HG02763 (cell line): ENCODE measurements around the gene SLC9C1.
A peak's percentile ranks its signal among the peaks of the same experiment; 100 is the strongest.

ENCODE experiments used
- ATAC-seq: cut with Tn5 transposase; IDR thresholded peaks from one replicate; pipeline ENCODE4 v1.9.1; 2021; ENCODE audit warnings: mild to moderate bottlenecking, moderate library complexity; ENCODE audit not compliant: unreplicated experiment

SLC9C1 gene

DNA sequence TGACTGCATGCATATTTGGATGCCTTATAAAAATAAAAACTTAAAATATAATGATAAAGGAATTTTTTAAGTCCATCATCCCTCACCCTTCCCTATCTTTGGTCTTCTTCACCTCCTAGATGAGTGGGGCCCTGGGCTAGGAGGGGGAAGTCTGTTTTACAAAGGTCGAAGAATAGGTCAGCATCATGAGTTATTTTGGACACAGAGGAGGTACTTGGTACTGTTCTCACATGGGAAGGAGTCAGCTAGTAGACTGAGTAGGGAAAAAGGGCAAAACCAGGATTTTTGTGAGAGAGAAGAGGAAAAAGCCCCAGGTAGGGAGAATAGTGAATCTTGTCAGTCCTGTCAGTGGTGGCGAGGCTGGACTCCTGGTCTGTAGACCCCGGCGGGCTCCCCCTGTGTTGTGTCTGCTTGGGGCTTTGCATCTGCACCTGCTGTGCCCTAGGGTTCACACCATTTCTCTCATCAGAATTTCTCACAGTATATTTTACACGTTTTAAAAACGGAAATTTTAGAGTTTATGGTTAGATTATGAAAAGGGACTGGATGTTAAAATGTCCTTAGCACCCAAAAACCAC lies 178.1 kb downstream of the SLC9C1 start:
- no peak for ATAC-seq

DNA sequence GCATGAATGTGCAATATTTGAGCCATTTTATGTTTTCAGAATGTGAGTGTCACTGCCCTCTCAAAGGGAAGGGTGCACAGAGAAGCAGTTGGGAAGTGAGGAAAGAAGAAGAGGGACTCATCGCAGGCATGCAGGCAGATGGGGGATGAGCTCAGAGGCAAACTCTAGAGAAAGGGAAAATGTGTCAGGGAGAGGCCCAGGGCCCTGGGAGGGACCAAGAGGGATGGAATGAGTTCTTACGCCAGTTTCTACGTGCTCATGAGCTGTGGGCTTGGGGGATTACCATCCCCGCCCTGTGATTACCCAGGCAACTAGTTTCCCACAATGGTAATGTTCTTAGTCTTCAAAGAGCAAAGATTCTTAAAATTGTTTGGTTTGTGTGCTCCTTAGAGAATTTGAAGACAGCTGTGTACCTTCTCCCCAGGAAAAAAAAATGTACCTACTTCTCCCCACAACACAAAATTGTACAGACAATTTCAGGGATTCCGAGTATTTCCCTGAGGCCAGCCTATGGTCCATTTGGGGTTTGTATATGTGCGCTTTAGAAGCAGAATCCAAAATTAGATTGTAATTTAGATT lies 178.8 kb downstream of the SLC9C1 start:
- ATAC-seq, result no peak

DNA sequence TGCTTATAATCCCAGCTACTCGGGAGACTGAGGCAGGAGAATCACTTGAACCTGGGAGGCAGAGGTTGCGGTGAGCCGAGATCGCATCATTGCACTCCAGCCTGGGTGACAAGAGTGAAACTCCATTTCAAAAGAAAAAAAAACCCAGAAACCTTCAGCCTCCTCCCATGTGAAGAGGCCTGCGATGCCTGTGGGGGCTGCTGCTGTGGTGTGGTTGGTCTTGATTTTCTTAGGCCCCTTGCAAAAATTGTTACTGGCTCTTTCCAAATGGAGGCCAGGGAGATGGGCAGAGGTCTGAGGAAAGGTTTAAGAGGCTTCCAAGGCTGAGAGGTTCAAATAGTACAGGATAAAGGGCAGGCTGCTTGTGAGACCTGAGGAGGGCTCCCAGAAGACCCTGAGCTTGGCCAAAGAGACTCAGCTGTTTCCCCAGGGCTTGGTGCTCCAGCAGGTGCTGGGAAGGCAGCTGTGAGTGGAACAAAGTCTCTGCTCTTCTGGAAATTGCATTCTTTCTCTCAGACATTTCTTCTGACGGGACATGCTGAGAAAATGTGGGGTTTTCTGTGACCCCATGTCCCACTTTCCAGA lies 179.3 kb downstream of the SLC9C1 start:
- peak; percentile 20 for ATAC-seq

DNA sequence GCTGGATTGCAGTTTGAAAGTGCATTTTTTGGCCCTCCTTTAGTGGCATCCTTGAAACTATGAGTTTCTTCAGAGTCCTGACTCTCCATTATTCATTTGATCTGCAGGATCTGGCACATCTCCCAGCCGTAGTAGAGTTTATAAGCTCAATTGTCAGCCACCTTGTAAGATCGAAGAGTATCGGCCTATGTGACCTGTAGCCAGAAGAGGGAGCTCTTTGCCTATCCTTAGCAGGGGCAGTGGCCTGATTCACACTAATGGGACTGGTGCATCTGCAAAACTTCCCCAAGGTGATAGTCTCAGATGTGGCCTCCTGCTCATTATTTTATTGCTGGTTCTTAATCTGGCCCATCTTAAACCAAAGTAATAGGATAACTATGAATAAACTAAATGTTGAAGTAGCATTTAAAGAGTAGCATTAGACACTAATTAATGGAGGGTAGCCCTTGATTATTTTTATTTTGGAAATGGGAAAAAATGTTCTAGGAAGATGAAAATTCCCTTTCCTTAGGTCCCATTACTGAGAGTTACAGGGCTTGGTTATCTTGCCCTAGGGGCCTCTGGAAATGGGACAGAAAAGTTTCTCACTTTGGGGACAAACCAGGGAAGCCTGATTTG lies 182.1 kb downstream of the SLC9C1 start:
- peak; percentile 50 for ATAC-seq

DNA sequence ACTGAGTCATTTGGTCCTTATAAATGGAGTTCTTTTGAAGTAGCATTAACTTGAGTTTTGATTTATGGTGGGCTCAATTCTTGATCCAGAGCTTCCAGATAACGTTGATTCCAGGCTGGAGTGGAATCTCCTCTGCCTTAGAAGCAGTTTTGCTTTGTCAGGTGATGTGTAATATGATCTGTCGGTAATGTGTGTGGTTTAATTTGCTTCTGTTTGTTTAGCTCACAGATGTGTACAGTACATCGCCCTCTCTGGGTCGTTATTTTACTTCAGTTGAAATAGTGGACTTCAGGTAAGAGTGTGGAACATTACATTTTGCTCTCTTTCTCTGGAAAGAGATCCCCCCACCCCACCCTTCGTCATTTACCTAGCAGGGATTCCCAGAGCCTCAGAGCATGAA lies 184.7 kb downstream of the SLC9C1 start:
- no peak for ATAC-seq

DNA sequence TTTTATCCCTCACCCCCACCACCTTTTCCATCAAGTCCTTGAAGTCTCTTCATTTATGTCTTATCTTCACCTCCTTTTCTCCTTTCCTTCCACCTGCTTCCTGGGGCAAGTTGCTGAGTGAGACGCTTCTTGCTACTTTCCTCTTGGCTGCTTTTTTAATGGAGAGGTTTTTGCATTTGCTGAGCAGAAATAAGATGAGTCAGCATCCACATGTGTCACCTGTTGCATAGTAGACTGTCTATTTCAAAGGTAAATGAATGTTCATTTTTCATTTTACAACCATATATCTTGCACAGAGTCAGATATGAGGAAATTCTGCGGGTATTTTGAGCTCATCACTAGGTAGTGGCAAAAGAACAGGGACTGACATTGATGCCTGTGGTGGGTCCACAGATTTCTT lies 189.2 kb downstream of the SLC9C1 start:
- ATAC-seq, result no peak

DNA sequence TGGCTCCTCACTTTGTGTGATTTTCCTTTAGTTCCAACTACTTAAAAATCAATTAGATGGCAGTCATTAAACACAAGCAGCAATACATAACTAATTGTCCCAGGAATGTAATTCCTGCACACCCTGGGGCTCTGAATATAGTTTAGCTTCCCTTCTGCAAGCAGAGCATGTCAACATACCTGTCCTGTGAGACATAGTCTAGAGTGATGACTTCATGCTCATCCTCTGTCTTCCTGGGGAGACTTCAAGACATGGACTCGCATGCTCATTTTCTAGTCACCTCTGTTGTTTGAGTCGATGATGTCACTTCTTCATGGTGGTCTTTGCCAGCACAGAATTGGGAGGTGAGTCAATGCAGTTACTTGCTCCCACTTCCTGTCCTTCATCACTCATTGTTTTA lies 192.1 kb downstream of the SLC9C1 start:
- no peak for ATAC-seq

DNA sequence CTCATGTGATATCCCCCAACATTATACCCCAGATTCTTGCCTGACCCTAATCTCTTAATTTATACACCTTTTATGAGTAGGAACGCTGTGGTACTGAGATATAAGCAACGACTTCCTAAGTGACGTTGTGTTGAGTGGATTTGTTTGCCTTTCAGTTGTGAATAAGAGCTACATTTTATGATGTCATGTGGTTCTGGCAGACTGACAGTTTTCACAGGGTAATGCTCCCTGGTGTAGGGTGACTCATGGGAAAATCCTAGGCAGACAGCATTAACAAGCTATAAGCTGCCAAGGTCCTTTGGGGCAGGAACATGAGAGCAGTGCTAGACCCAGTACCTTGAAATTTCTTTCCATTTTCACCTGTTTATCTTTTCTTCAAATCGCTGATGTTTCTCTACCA lies 196.6 kb downstream of the SLC9C1 start:
- ATAC-seq, result no peak

DNA sequence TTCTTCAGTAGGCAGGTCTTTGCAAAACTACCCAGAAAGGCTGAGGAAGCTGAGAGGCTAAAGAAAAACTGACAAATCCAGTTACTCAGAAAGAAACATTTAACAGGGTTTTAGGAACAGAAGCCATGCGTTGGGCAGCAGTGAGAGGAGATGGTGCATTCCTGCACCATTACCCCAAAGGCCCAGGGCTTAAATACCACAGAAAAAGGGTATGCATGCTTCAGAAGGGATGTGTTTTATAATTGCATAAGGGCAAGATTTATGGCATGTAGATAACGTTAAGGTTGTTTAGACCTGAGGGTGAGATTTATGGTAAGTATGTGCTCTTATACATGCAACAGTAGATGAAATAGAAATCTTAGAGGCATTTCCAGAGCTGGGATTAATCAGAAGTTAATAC lies 197.8 kb downstream of the SLC9C1 start:
- ATAC-seq, result no peak

DNA sequence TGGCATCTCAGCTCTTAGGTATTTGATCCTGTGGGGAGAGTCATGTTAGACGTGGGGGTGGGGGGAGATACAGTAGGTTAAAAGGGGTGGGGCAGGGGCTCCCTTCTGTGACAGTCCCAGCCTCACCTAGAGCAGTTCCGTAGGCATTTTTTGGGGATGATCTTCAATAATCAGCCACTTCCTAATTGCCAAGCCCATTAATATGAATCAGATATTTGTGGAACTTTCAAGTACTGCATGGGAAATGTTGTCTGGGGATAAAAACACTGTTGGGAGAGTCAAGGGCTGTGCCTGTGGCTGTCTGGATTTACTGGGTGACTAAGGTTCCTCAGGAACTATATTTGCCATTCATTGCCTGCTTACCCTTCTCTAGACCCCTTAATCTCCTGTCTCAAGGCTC lies 198.3 kb downstream of the SLC9C1 start:
- ATAC-seq, result no peak

DNA sequence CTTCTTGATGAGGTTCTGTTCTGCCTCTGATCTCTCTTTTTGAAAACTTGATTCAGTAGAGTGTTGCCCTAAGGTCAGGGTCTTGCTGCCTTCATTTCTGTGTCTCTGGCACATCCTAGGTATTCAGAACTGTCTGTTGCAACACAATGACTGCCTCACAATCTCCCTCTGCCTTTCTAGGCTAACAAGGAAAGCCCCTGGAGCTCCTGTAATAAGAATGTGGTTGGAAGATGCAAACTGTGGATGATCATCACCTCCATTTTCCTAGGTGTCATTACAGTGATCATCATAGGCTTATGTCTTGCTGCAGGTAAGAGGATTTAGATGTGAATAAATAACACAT lies 200.9 kb downstream of the SLC9C1 start:
- no peak for ATAC-seq

DNA sequence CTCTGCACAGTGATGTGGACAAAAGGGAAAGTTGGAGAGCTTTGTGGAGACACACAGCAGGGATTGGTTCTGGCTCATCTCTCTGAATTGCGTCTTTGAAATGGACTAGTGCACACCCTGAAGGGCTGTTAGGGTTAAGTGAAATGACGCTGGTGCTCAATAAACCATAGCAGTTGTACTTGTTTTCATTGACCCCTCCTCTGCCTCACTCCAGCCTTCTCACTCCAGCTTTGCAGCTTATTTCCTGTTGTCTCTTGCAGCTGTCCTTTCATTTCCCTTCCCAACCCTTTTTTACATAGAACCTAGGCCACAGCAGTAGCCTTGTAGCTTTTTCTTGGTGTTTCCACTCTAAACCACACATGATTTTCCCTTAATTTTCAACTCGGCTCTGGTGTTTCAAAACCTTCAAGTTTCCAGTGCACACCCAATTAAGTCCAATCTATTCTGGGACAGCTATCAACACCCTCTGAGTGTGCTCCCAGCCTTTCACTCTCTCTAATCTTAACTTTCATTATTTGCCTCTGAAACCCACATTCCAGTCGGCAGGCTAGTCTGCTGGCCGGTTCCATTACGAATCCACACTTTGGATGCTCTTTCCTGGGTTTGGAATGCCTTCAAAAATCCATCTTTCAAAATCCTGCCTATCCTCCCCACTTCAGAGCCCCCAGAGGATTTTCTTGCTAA lies 201.4 kb downstream of the SLC9C1 start:
- no peak for ATAC-seq

DNA sequence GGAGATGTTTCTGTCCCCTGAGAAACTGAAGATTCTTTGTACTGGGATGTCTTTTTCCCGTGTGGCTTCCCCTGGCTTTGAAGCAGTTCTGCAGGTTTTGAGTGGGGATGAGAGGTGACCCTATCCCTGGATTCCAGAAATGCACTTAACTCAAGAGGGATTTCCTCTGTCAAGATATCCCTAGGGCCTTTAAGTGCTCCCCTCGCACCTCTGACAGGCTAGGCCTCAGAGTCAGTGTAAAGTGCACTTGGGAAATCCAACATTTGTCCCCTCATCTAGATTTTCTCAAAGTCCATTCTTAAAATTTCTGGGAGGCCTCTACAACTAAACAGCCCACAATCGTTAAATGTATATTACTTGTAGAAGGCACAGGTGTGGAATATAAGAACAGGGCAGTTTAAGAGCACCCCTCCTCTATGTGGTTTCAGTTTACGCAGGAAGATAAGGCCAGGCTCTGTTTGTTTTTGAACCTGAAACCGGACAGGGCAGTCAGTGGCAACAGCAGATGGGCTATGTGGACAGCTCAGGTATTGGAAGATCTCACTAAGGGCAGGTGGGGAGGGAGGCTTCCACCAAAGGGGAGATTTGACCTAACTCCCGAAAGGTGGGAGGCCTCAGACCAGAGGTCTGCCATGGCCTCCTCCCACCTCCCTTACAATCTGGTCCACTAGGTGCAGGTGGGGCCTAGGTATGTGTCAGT lies 203.0 kb downstream of the SLC9C1 start:
- no peak for ATAC-seq
